Smooth muscle cell (in vitro differentiated cells): ENCODE results near the gene LMBR1. TPM values are rescaled to one million over a fixed set of nuclear protein-coding genes. Genes with fewer than 3 reads are reported as not detected.

Source experiments
- DNase-seq: peaks from one replicate; lab custom pipeline; 2025; ENCODE audit not compliant: unreplicated experiment; lab: John Stamatoyannopoulos, UW
- H2AFZ ChIP-seq: fragments of 200-600 bp; sonication (generic); 2 replicates; pipeline ENCODE4 v1.6.0; 2016; ENCODE audit warnings: antibody characterized with exemption, low read depth, mild to moderate bottlenecking
- H3F3A ChIP-seq: fragments of 200-600 bp; sonication (generic); 2 replicates; pipeline ENCODE4 v1.6.0; 2017; ENCODE audit warnings: antibody characterized with exemption, low read depth
- H3K27ac ChIP-seq: fragments of 200-600 bp; sonication (generic); 2 replicates; pipeline ENCODE4 v1.5.1; 2016; ENCODE audit warnings: low read depth, mild to moderate bottlenecking
- H3K27me3 ChIP-seq: fragments of 200-600 bp; sonication (generic); 2 replicates; pipeline ENCODE4 v1.6.1; 2016; ENCODE audit warnings: low read depth, mild to moderate bottlenecking
- H3K36me3 ChIP-seq: fragments of 200-600 bp; sonication (generic); 2 replicates; pipeline ENCODE4 v1.5.1; 2016; ENCODE audit warnings: low read depth
- H3K4me1 ChIP-seq: fragments of 200-600 bp; sonication (generic); 2 replicates; pipeline ENCODE4 v1.5.1; 2016; ENCODE audit warnings: low read depth
- H3K4me2 ChIP-seq: fragments of 200-600 bp; sonication (generic); 2 replicates; pipeline ENCODE4 v1.6.0; 2016; ENCODE audit warnings: mild to moderate bottlenecking
- H3K4me3 ChIP-seq: fragments of 200-600 bp; sonication (generic); 2 replicates; pipeline ENCODE4 v1.5.1; 2016; ENCODE audit warnings: mild to moderate bottlenecking
- H3K79me2 ChIP-seq: fragments of 200-600 bp; sonication (generic); 2 replicates; pipeline ENCODE4 v1.6.0; 2016; ENCODE audit warnings: low read depth, mild to moderate bottlenecking
- H3K9ac ChIP-seq: fragments of 200-600 bp; sonication (generic); 2 replicates; pipeline ENCODE4 v1.6.0; 2016; ENCODE audit warnings: low read depth
- H3K9me3 ChIP-seq: fragments of 200-600 bp; sonication (generic); replicated peaks from 2 replicates; pipeline ENCODE4 v1.5.1; 2016; ENCODE audit warnings: low read depth
- H4K20me1 ChIP-seq: fragments of 200-600 bp; sonication (generic); 2 replicates; pipeline ENCODE4 v1.6.0; 2016; ENCODE audit warnings: low read depth
- CTCF ChIP-seq: fragments of 200-600 bp; sonication (generic); IDR thresholded peaks from 2 replicates; pipeline ENCODE4 v1.5.1; 2017; ENCODE audit warnings: borderline replicate concordance, mild to moderate bottlenecking, antibody characterized with exemption; ENCODE audit not compliant: insufficient read depth, poor library complexity, severe bottlenecking
- WGBS: methylation state at CpG from one replicate; pipeline ENCODE4 v1.1.7; 2016; ENCODE audit warnings: low lambda C conversion rate; 5-methylcytosine and 5-hydroxymethylcytosine counted together
- polyA plus RNA-seq: library from polyadenylated mRNA; unstranded; fragments of >200 nt; fragmentation: Nextera tagmentation; extraction: Ambion mirVana; gene quantifications from 2 replicates; pipeline ENCODE4 v1.2.1, GENCODE V29; 2016
- total RNA-seq: library from RNA; depleted of rRNA; stranded (reverse); fragments of >200 nt; gene quantifications from 2 replicates; pipeline ENCODE4 v1.2.3, GENCODE V29; 2014

Gene LMBR1
- total and polyA plus RNA-seq, 2 experiments from 2014 or later = 9.7 to 30.3 TPM

- Histone ChIP-seq H3K27ac (no peak overlapping the region), H3K27me3 (no peaks in the 10 kb centered on the region), H3K4me2 (no peak overlapping the region), H4K20me1 (no peaks in the 10 kb centered on the region), H3K79me2 (no peaks in the 10 kb centered on the region), H3K4me1 (peaks cover 18% of the 10 kb centered on the region), H3K36me3 (no peaks in the 10 kb centered on the region), H3K9ac (no peak overlapping the region), H2AFZ (no peak overlapping the region), H3K4me3 (no peak overlapping the region), H3F3A (no peaks in the 10 kb centered on the region), H3K9me3 (no peaks in the 10 kb centered on the region)
- WGBS = 87% methylated on average over 10 of the region's 10 CpGs
- no peak for DNase-seq
- TF ChIP-seq CTCF = no peak
Observed at GRCh38 chr7:156654511-156655234, 238.3 kb downstream of the LMBR1 start.

GRCh38 chr7:156652886-156653568 lies 240.0 kb downstream of the LMBR1 start:
- Histone ChIP-seq H3K4me2 (no peak overlapping the region), H3K9ac (no peak overlapping the region), H3F3A (no peaks in the 10 kb centered on the region), H4K20me1 (no peaks in the 10 kb centered on the region), H3K27me3 (no peaks in the 10 kb centered on the region), H3K27ac (no peak overlapping the region), H2AFZ (no peak overlapping the region), H3K4me3 (no peak overlapping the region), H3K79me2 (no peaks in the 10 kb centered on the region), H3K9me3 (no peaks in the 10 kb centered on the region), H3K36me3 (no peaks in the 10 kb centered on the region), H3K4me1 (peaks cover 18% of the 10 kb centered on the region)
- 97% methylated on average over 8 of the region's 8 CpGs for WGBS
- no peak for DNase-seq
- no peak for TF ChIP-seq CTCF

- whole genome bisulfite sequencing = 95% methylated on average over 4 of the region's 4 CpGs
- no peak overlapping the region for H3K4me2 ChIP-seq
Observed at GRCh38 chr7:156651474-156651873, 241.5 kb downstream of the LMBR1 start.

More at GRCh38 chr7:156651474-156651873, 241.5 kb downstream of the LMBR1 start:
- H3K79me2 ChIP-seq = no peaks in the 10 kb centered on the region
- H3K9ac ChIP-seq = no peak overlapping the region
- H3F3A ChIP-seq = no peaks in the 10 kb centered on the region
- TF ChIP-seq CTCF = no peak
- DNase-seq = no peak
- no peaks in the 10 kb centered on the region for H3K9me3 ChIP-seq
- H4K20me1 ChIP-seq = no peaks in the 10 kb centered on the region
- no peak overlapping the region for H3K27ac ChIP-seq
- H3K27me3 ChIP-seq = no peaks in the 10 kb centered on the region
- peaks cover 14% of the 10 kb centered on the region for H3K4me1 ChIP-seq
- H3K4me3 ChIP-seq = no peak overlapping the region
- H2AFZ ChIP-seq = no peak overlapping the region
- H3K36me3 ChIP-seq = no peaks in the 10 kb centered on the region
